Pulmonary artery endothelial cell (primary cell): ENCODE data around the gene LRPPRC. TPM values are rescaled to one million over a fixed set of nuclear protein-coding genes. Genes with fewer than 3 reads are reported as not detected.

Source experiments
- DNase-seq: peaks from one replicate; pipeline ENCODE4 v3.0.0-alpha.2; 2011; ENCODE audit warnings: low read depth, low spot score
- total RNA-seq: library from RNA; depleted of rRNA; stranded (reverse); fragments of >200 nt; gene quantifications from 2 replicates; pipeline ENCODE4 v1.2.3, GENCODE V29; 2014

The LRPPRC gene
- total RNA-seq, 1 donor from 2014 or later: 68.8 TPM

GRCh38 chr2:43872151-43872550 lies 123.6 kb downstream of the LRPPRC start:
- DNase-seq: no peak

- no peak for DNase-seq
Measured at GRCh38 chr2:43855292-43855691, 140.5 kb downstream of the LRPPRC start.

GRCh38 chr2:43854671-43855070 lies 141.1 kb downstream of the LRPPRC start:
- no peak for DNase-seq

- DNase-seq: no peak
Measured at GRCh38 chr2:43853141-43854081, 142.4 kb downstream of the LRPPRC start.

- DNase-seq: no peak
Measured at GRCh38 chr2:43852196-43852730, 143.5 kb downstream of the LRPPRC start.

GRCh38 chr2:43851011-43851980 lies 144.5 kb downstream of the LRPPRC start:
- DNase-seq: no peak

GRCh38 chr2:43848214-43848613 lies 147.6 kb downstream of the LRPPRC start:
- no peak for DNase-seq

- no peak for DNase-seq
Measured at GRCh38 chr2:43846140-43846793, 149.5 kb downstream of the LRPPRC start.

- DNase-seq: no peak
Measured at GRCh38 chr2:43845181-43845580, 150.6 kb downstream of the LRPPRC start.

GRCh38 chr2:43842866-43843226 lies 152.9 kb downstream of the LRPPRC start:
- no peak for DNase-seq

GRCh38 chr2:43841949-43842865 lies 153.6 kb downstream of the LRPPRC start:
- no peak for DNase-seq

- no peak for DNase-seq
Measured at GRCh38 chr2:43840965-43841364, 154.8 kb downstream of the LRPPRC start.

GRCh38 chr2:43839776-43840564 lies 155.8 kb downstream of the LRPPRC start:
- DNase-seq: no peak

- DNase-seq: no peak
Measured at GRCh38 chr2:43838560-43839267, 157.1 kb downstream of the LRPPRC start, which contains the start of the genes ABCG5 and ABCG8. Gene ABCG5 (minus strand): TSS chr2:43838839. CDS start chr2:43838679, 160 bp downstream. Gene ABCG8 (plus strand): TSS chr2:43838971. CDS start chr2:43839054, 83 bp downstream.

- DNase-seq: no peak
Measured at GRCh38 chr2:43837831-43838559, 157.8 kb downstream of the LRPPRC start.

- no peak for DNase-seq
Measured at GRCh38 chr2:43837033-43837432, 158.8 kb downstream of the LRPPRC start.
